ENCODE results near the gene AFG3L2.

- TF ChIP-seq CTCF (IDR thresholded peaks at IDR 0.05) (no peak), POLR2A (IDR thresholded peaks at IDR 0.05) (no peak)
Observed at GRCh38 chr18:12305211-12305610, 71.8 kb downstream of the AFG3L2 start.

Data from adrenal gland (tissue), 5 donors.